SHP77 (cell line): Measurements from ENCODE around the gene PBX4.
"Not testable (repeated sequence)": the region's sequence is repeated elsewhere in the genome, so short reads cannot be mapped to it uniquely, and the experiment has no call there.

ENCODE experiments used
- DNase-seq, 2 experiments: peaks; one replicate each; lab custom pipeline; 2025; lab: John Stamatoyannopoulos, UW

Gene PBX4

GRCh38 chr19:19627621-19628500 is 9.4 kb upstream of the PBX4 start, which contains the start of gene LPAR2:
Gene LPAR2 (minus strand): TSS chr19:19628220. CDS start chr19:19627275, 945 bp downstream.
- no peak for DNase-seq

DNA sequence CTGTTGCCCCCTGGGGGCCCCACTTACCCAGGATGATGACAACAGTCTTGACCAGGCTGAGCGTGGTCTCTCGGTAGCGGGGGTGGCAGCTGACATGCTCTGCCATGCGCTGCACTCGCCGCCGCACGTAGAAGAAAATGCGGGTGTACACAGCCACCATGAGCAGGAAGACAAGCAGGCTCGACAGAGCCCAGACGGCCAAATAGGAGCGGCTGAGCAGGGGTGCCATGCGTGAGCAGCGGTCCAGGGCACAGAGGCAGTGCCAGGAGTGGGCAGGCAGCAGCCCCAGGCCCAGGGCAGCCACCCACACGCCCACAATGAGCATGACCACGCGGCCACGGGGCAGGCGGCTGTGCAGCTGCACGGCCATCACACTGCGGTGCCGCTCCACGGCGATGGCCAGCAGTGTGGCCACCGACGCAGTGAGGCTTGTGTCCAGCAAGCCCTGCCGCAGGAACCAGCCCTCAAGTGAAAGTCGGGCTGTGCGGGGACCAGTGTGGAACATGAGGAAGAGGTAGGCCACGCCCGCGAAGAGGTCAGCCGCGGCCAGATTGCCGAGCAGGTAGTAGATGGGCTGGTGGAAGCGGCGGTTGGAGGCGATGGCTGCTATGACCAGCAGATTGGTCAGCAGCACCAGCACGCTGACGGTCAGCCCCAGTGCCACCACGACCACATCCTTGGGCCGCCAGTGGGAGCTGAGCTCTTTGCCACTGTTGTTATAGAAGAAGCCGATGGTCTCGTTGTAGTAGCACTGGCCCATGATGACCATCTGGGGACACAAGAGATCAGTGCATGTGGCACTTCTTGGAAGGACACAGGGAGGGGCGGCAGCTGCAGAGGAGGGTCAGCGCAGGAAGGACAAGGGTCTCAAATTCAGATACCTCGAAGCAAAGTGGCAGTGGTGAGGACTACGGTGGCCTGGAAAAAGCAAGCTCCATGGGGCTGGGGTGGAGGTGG is 8.3 kb upstream of the PBX4 start:
- DNase-seq: no peak

DNA sequence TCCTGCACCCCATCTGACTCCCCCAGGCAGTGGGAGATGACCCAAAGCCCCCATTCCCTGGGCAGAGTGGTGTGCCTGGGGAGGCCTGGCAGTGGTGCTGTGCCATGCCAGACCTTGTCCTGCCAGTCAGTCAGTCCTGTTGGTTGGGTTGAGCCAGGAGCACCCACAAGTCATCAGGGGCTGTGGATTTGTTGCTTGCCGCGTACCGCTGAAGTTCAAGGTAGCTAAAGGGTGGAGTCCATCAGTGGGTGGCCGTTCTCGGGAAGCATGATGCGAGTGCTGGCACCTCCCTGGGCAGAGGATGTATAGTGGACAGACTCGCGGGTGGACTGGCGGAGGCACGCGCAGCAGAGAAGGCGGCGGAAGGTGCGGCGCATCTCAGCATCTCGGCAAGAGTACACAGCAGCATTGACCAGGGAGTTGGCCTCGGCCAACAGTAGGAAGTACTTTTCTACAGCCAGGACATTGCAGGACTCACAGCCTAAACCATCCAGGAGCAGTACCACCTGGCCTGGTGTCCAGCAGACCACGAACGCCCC is 5.6 kb upstream of the PBX4 start:
- no peak for DNase-seq

- DNase-seq: no peak
These were observed 4.9 kb upstream of the PBX4 start for GRCh38 chr19:19623383-19623782.

DNA sequence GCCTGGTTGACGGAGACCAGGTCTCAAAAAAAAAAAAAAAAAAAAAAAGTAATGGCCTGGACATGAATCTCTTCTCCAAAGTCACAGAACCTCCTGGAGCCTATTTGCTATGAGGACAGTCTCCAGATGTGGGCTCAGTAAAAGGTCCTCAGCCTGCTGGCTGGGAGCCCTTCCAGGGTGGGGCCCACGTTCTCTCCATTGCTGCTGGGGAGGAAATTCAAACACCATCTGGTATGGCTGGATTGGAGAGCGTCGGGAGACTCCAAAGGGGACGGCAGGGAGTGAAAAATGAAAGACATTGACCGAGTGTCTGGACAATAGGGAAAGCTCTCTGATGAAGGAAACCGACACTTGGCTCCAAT is 1.3 kb upstream of the PBX4 start:
- no peak for DNase-seq

DNA sequence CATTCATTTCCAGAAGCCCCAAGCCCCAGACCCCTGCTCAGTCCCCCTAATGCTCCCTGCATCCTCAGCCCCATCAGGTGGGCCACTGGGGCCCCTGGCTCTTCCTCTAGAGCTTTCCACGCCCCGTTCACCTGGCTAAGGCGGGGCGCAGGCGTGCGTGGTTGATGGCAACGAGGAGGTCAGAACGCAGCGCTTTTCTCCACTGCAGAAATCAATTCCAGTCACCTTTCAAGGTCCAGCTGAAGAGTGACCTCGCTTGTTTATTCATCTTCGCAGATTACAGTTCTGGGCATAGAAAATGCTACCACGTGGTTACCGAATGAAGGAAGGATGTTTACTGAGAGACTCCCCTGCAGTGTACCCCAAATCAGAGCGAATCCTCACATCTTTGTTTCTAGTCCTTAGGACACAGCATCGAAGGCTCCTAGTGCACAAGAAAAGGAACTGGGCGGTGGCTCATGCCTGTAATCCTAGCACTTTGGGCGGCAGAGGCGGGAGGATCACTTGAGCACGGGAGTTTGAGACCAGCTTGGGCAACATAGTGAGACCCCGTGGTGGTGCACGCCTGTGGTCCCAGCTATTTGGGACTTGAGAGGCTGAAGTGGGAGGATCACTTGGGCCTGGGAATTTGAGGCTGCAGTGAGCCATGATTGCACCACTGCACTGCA is 828 bp upstream of the PBX4 start:
- DNase-seq: no peak

DNA sequence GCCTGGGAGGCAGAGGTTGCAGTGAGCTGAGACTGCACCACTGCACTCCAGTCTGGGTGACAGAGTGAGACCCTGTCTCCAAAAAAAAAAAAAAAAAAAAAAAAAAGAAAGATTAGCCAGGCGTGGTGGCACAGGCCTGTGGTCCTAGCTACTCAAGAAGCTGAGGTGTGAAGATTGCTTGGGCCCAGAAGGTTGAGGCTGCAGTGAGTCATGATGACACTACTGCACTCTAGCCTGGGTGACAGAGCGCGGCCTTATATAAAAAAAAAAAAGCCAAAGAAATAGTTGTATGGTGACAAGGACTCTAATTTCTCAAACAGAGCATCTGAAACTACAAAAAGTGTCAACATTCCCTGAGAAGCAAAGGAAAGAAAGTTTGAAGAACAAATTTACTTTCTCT is 3.4 kb downstream of the PBX4 start:
- DNase-seq: no peak

GRCh38 chr19:19613506-19613905 is 5.0 kb downstream of the PBX4 start:
- no peak for DNase-seq

DNA sequence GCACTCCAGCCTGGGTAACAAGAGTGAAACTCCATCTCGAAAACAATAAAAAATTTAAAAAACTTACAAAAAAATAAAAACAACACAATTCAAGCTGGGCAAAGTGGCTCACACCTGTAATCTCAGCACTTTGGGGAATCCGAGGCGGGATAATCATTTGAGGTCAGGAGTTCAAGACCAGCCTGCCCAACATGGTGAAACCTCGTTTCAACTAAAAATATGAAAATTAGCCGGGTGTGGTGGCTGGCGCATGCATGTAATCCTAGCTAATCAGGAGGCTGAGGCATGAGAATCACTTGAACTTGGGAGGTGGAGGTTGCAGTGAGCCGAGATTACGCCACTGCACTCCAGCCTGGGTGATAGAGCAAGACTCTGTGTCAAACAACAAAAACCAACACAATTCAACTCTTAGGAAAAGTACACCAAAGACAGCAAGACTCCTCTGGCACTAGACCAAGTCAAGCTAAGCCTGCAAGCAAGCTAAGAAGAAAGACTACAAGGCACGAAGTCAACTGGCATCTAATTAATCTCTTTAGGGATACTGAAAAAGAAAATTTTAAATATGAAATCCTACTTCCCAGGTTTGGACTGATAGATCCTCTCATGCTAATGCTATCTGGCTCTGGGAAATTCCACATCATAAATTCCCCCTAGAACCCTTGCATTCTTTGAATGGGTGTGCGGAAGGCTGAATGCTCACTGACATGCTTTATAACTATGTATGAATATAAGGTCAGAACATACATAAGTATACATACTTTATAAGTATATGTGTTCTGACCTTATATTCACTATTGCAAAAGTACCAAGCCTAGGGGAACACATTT is 7.9 kb downstream of the PBX4 start:
- DNase-seq: no peak

GRCh38 chr19:19606686-19607085 is 11.8 kb downstream of the PBX4 start:
- DNase-seq: not testable (repeated sequence)

- DNase-seq: no peak
These were observed 12.5 kb downstream of the PBX4 start for GRCh38 chr19:19606021-19606420.

DNA sequence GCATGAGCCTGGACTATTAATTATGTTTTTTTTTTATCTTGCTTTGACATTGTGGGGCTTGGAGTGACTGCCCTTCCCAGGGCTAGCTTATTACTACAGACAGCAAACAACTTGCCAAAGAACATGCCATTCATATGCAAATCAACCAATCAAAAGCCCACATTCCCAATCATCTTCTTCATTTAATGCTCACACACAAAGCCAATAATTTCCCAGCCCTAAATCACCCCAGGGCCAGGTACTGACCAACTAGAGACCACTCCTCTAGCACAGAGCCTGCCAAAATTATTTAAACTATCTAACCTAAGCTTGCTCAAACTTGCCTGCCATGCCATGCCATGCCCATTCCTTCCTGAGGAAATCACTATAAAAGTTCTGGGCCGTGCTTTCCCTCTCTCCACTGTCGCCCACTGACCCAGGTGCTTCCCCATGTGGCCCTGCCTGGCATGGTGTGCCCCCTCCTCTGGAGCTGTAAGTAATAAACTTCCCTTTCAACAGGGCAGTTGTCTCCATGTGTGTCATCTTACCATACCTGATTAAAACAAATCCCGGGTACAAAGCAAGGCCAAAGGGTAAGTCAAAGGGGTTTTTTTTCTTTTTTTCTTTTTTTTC is 15.7 kb downstream of the PBX4 start:
- DNase-seq: no peak

GRCh38 chr19:19602136-19602712 is 16.3 kb downstream of the PBX4 start:
- DNase-seq: no peak

DNA sequence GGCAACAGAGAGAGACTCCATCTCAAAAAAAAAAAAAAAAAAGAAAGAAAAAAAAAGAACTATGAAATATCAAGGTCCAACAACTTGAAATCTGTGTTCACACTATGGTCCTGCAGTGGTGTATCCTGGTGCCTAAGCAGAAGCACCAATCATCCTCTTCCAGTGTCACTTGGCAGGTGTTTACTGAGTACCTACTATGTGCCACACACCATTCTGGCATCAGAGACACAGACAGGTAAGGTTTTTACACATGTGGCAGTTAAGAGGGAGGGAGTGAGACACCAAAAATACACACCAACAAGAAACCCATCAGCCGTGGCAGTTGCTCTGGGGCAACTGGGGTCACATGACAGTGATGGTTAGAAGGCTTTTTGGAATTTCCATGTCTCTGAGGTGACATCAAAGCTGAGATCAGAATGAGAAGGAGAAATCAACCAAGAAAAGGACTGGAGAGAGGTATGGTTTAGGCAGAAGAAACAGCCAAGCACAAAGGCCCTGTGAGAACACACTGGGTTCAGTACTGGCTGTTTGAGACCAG is 17.6 kb downstream of the PBX4 start:
- DNase-seq: no peak

DNA sequence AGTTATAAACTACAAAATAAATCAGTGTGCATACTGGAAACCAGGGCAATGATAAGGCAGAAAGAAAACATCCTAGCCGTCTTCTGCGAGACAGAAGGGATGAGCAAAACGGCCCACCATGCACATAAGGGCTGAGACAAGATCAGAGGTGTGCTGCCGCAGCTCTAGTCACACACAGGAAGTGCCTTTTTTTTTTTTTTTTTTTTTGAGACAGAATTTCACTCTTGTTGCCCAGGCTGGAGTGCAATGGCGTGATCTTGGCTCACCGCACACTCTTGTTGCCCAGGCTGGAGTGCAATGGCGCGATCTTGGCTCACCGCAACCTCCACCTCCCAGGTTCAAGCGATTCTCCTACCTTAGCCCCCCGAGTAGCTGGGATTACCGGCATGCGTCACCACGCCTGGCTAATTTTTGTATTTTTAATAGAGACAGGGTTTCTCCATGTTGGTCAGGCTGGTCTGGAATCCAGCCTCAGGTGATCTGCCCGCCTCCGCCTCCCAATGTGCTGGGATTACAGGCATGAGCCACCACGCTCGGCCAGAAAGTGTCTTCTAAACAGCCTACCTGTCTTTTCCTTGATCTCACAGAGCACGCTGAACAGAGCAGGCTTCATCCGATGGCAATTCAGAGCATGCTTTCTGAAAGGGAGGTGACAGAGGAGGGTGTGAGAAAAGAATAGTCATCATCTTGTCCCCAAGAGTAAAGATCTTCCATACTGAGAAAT is 19.6 kb downstream of the PBX4 start:
- DNase-seq: not testable (repeated sequence)

GRCh38 chr19:19597809-19598306 is 20.6 kb downstream of the PBX4 start:
- DNase-seq: no peak

DNA sequence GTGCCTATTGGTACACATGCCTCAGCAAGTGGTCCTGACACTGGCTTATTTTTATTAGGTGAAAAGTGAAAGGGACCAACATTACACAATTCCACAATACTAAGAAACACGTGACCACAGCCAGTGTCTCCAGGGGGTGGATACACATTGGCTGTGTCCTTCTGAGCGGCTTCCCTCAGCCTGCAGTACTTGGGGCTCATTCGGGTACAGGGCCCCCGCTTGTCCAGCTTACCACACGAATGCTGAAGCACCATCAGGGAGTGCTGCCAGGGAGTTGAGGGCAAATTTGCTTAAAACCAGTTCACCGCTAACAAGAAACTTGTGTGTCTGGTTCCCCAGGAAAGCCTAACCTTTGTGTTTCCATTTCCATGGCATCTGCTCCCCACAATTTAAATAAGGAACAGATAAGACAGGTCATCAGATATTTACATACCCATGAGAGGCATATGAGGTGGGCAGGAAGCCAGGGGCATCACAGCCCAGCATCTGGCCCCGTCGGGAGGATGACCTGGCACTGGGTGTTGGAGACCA is 23.3 kb downstream of the PBX4 start:
- no peak for DNase-seq

- no peak for DNase-seq
These were observed 24.1 kb downstream of the PBX4 start for GRCh38 chr19:19594381-19594780.

- no peak for DNase-seq
These were observed 25.8 kb downstream of the PBX4 start for GRCh38 chr19:19592690-19593089.
